Stimulated activated CD4-positive, alpha-beta T cell treated with anti-CD3 and anti-CD28 coated beads, Interleukin-4, amount 100 ng/mL, for 48 hours (primary cell): ENCODE measurements around the gene F2.
"Not testable (repeated sequence)": the region's sequence is repeated elsewhere in the genome, so short reads cannot be mapped to it uniquely, and the experiment has no call there.

Experiments
- DNase-seq, 2 donors: peaks; one replicate each; pipeline ENCODE4 v3.0.0-alpha.2; 2020; ENCODE audit warnings: low read depth in 2 of 2

F2 gene

GRCh38 chr11:46717825-46718154 lies 1.2 kb upstream of the F2 start:
- DNase-seq: not testable (repeated sequence)

DNA sequence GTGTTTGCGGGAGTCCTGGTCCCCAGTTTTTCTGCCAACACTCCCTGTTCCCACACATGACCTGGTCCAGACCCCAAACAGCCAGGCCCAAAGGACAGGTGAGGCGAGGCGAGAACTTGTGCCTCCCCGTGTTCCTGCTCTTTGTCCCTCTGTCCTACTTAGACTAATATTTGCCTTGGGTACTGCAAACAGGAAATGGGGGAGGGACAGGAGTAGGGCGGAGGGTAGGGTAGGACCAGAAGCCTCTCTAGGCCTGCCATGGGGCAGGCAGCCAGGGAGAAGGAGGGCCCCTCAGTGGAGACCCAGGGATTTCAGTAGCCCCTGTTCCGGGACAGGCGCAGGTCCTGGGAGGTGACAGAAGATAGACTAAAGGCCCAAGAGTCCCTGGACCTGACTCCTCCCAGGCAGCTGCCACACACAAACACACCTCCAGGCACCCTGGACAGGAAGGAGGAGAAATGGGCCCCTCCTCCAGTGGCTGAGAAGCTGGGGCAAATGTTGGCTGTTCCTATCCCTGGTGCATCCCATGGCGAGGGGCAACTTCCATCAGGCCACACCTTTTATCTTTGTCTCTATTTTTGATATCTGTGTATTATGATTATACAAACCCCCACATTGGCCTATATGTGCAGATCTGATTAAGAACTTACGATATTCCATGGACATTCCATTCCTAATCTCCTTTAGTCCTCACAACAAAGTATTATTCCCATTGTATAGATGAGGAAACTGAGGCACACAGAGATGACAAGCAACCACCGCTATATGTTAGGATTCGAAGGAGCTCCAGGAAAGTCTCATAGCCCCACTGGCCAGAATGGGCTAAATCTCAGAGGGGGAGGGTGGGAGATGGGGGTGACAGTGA lies 626 bp upstream of the F2 start:
- DNase-seq: no peak

DNA sequence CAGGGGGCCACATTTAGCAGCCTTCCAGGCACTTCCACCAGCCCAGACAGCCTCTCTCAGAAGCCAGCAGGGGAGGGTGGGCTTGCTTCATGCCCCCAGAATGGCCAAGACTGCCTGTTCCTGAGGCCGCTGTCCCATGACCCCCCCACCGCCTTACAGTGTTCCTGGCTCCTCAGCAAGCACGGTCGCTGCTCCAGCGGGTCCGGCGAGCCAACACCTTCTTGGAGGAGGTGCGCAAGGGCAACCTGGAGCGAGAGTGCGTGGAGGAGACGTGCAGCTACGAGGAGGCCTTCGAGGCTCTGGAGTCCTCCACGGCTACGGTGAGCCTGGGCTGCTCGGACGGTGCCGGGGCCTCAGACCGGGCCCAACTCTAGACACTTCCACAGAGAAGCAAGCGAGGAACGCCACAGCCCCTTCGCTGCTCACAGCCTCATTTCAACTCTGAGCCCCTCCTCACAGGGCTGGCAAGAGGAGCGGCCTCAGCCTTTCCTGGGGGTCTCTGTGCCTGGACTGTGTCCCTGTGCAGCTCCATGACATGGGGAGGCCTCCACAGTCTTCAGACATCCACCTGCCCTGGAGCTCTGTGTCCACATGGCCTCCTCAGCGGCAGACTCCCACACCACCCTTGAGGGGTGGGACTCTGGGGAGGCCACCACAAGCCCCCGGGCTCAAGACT lies 668 bp downstream of the F2 start:
- no peak for DNase-seq

DNA sequence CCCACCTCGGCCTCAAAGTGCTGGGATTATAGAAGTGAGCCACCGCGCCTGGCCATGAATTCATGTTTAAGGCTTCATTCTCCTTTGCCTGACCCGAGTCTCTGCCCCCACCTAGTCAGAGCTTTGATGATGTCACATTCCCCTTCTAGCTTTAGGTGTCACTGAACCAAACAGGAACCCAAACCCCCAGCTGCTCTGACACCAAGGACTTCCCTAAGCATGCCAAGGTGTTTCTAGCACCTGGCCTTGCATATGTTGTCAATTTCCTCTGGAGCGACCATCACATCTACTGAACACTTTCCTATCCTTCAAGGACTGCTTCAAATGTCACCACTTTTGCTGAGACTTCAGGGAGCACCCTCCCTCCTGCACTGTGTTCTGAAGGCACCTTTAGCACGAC lies 2.3 kb downstream of the F2 start:
- DNase-seq: no peak

- DNase-seq: no peak
Measured at GRCh38 chr11:46722566-46723358, 3.7 kb downstream of the F2 start.

DNA sequence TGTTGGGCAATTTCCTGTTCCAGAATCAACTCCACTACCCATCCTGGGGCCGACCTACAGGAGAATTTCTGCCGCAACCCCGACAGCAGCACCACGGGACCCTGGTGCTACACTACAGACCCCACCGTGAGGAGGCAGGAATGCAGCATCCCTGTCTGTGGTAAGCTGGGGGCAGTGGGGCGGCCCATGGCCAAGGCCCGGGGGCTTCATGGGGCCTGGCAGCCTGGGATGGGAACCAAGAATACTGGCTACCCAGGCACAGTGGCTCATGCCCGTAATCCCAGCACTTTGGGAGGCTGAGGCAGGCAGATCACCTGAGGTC lies 4.3 kb downstream of the F2 start:
- DNase-seq: no peak

DNA sequence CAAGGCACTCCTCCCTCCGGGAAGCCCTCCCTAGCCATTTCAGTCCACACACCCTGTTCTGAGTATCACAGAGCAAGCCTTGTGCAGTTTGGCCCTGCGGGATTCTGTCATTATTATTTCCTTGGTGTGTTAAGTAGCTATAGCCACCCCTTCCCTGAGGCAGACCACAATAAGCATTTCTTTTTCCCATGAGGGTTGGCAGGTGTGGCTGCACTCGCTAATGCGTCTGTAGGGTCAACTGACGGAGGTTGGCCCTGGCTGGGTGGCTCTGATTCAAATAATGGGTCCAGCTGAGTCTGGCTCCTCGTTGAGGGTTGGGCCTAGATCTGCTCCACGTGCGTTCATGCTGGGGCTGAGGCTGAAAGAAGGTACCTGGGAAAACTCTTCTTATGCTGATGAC lies 5.1 kb downstream of the F2 start:
- DNase-seq: no peak

DNA sequence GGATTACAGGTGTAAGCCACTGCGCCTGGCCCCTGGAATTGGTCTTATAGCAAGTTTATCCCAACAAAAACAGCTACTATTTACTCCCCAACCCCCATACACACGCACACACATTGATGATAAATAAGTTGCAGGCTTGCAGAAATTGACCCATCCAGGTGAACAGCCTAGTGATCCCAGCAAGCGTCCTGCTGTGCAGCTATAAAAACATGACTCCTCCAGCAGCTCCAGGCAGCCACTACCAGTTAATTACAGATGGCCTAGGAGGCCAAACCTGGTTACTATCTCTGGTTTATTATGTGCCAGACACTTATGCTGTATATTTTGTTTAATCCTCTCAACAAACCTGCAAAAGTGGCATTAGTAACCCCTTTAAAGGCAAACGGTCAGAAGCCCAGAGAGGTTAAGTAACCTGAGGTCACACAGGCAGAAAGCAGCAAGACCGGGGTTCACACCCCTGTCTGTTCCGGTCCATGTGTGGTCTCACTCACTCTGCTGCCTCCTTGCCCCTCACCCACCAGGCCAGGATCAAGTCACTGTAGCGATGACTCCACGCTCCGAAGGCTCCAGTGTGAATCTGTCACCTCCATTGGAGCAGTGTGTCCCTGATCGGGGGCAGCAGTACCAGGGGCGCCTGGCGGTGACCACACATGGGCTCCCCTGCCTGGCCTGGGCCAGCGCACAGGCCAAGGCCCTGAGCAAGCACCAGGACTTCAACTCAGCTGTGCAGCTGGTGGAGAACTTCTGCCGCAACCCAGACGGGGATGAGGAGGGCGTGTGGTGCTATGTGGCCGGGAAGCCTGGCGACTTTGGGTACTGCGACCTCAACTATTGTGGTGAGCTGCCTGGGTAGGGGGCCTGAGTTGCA lies 6.6 kb downstream of the F2 start:
- DNase-seq: no peak

- no peak for DNase-seq
Measured at GRCh38 chr11:46726206-46726862, 7.3 kb downstream of the F2 start.

- DNase-seq: no peak
Measured at GRCh38 chr11:46727952-46728658, 9.1 kb downstream of the F2 start.

DNA sequence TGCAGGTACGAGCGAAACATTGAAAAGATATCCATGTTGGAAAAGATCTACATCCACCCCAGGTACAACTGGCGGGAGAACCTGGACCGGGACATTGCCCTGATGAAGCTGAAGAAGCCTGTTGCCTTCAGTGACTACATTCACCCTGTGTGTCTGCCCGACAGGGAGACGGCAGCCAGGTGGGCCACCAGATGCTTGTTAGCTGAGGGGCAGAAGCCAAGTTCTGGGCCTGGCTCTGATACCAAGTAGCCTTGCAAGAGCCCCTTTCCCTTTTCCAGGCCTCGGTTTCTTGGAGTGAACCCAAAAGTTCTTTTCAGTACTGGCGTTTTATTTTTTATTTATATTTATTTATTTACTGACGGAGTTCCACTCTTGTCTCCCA lies 9.6 kb downstream of the F2 start:
- DNase-seq: no peak

DNA sequence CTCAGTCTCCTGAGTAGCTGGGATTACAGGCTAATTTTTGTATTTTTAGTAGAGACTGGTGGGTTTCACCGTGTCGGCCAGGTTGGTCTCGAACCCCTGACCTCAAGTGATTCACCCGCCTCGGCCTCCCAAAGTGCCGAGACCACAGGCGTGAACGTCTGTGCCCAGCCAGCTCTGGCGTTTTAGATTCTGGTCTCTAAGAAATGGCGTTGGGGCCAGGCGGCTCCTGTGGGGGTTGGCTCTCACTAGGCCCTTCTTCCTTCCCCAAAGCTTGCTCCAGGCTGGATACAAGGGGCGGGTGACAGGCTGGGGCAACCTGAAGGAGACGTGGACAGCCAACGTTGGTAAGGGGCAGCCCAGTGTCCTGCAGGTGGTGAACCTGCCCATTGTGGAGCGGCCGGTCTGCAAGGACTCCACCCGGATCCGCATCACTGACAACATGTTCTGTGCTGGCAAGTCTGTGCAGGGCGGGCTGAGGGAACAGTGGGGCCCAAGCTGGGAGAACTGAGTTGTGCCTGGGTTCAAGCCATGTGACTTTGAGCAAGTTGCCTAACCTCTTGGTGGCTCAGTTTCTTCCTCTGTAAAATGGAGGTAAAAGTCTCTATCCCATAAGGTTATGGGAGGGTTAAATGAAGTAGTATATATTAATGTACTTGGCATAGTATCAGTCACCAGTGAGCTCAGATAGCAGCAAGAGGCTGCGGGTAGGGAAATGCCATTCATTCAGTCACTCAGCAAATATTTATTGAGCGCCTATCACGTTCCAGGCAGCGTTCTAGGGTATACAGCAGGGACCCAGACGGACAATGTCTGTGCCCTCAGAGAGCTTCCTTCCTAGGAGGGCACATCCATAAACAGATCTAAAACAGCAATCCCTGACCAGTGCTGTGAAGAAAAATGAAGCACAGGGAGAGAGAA lies 10.4 kb downstream of the F2 start:
- DNase-seq: no peak

GRCh38 chr11:46731545-46731944 lies 12.5 kb downstream of the F2 start:
- no peak for DNase-seq

DNA sequence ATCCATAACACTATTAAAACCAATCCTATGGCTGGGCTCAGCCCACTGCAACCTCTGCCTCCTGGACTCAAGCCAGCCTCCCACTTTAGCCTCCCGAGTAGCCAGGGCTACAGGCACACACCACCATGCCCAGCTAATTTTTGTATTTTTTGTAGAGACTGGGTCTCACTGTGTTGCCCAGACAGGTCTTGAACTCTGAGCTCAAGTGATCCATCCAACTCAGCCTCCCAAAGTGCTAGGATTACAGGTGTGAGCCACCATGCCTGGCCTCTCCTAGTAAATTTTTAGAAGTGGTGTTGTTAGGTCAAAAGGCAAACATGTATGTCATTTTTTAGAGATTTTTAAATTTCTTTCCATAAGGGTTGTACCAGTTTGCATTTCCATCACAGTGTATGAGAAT lies 14.2 kb downstream of the F2 start:
- no peak for DNase-seq

DNA sequence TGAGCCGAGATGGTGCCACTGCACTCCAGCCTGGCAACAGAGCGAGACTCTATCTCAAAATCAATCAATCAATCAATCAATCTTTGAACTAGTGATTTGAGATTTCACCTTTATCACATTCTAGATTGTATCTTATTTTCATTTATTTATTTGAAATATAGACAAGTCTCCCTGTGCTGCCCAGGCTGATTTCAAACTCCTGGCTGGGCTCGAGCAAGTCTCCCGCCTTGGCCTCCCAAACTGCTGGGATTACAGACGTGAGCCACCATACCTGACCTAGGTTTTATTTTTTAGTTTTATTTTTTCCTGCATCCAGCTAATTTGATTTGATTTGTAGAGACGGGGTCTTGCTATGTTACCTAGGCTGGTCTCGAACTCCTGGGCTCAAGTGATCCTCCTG lies 17.1 kb downstream of the F2 start:
- no peak for DNase-seq

DNA sequence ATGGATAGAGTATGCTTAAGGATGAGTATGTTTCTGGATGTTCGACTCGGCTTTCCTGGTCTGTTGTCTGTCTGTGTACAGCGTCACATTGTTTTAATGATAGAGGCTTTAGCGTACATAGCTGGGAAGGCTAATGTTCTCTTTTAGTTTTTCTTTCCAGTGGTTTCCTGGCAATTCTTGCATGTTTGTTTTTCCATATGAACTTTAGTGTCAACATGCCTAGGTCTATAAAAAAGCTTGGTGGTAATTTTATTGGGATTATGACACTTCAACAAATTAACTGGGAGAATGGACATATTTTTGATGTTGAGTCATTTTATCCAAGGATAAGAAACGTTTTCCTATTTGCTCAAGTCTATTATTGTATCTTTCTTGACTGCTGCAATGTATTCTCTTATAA lies 17.6 kb downstream of the F2 start:
- DNase-seq: no peak

DNA sequence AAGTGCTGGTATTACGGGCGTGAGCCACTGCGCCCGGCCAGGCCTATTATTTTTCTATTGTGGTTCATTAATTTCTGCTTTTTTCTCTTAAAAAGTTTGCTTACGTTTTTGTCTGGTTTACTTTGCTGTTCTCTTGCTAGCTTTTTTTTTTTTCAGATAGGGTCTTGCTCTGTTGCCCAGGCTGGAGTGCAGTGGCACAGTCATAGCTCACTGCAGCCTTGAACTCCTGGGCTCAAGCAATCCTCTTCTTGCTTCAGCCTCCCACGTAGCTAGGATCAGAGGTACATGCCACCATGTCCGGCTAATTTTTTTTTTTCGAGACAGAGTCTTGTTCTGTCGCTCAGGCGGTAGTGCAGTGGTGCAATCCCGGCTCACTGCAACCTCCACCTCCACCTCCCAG lies 18.7 kb downstream of the F2 start:
- no peak for DNase-seq

GRCh38 chr11:46738887-46739286 lies 19.9 kb downstream of the F2 start:
- DNase-seq: no peak

GRCh38 chr11:46741600-46742484 lies 22.8 kb downstream of the F2 start:
- no peak for DNase-seq
